PC-3 (cell line): ENCODE data around the gene PCBP3. TPM values are rescaled to one million over a fixed set of nuclear protein-coding genes. Genes with fewer than 3 reads are reported as not detected.

Experiments
- ATAC-seq: fragments of 200-7000 bp; cut with Tn5 transposase; 2 replicates; pipeline ENCODE4 v1.9.1; 2020; ENCODE audit warnings: mild to moderate bottlenecking, moderate library complexity
- BruUV-seq: library from RNA; stranded (reverse); fragments of 400-500 nt; replicated peaks from 2 replicates; lab custom pipeline; 2021; lab: Mats Ljungman, UMichigan
- CTCF ChIA-PET: fragments of 300-600 bp; sonication (Branson Sonifier 250); formaldehyde crosslinking; loops from one replicate; lab custom pipeline; 2022; ENCODE audit warnings: antibody characterized with exemption; lab: Charles Lee
- POLR2A ChIA-PET: fragments of 300-600 bp; sonication (Branson Sonifier 250); formaldehyde crosslinking; loops from one replicate; lab custom pipeline; 2022; ENCODE audit warnings: antibody characterized with exemption; ENCODE audit not compliant: unreplicated experiment; lab: Charles Lee
- DNase-seq: peaks from one replicate; pipeline ENCODE4 v3.0.0-alpha.2; 2015
- H2AFZ ChIP-seq: fragments of 300-600 bp; sonication (generic); 2 replicates; pipeline ENCODE4 v1.6.0; 2016; ENCODE audit warnings: antibody characterized with exemption, low read length
- H3F3A ChIP-seq: fragments of 300-600 bp; sonication (generic); one replicate; pipeline ENCODE4 v1.6.0; 2017; ENCODE audit warnings: antibody characterized with exemption, low read length, control low read depth, mild to moderate bottlenecking; ENCODE audit not compliant: unreplicated experiment
- H3K27ac ChIP-seq: fragments of 300-600 bp; sonication (generic); 2 replicates; pipeline ENCODE4 v1.5.1; 2016; ENCODE audit warnings: mild to moderate bottlenecking, low read length
- H3K27me3 ChIP-seq: fragments of 300-600 bp; sonication (generic); 2 replicates; pipeline ENCODE4 v1.6.1; 2016; ENCODE audit warnings: low read length, mixed read lengths
- H3K36me3 ChIP-seq: fragments of 300-600 bp; sonication (generic); 2 replicates; pipeline ENCODE4 v1.6.1; 2016; ENCODE audit warnings: low read depth, mixed run types, low read length, mixed read lengths
- H3K4me1 ChIP-seq: fragments of 300-600 bp; sonication (generic); 2 replicates; pipeline ENCODE4 v1.5.1; 2016; ENCODE audit warnings: low read length; ENCODE audit not compliant: insufficient read depth
- H3K4me2 ChIP-seq: fragments of 300-600 bp; sonication (generic); 2 replicates; pipeline ENCODE4 v1.6.0; 2016; ENCODE audit warnings: low read length
- H3K4me3 ChIP-seq: fragments of 300-600 bp; sonication (generic); 2 replicates; pipeline ENCODE4 v1.5.1; 2016; ENCODE audit warnings: mild to moderate bottlenecking, low read length, mixed read lengths
- H3K79me2 ChIP-seq: fragments of 300-600 bp; sonication (generic); 2 replicates; pipeline ENCODE4 v1.6.1; 2017; ENCODE audit warnings: low read length, mixed read lengths
- H3K9ac ChIP-seq: fragments of 300-600 bp; sonication (generic); 2 replicates; pipeline ENCODE4 v1.6.0; 2016; ENCODE audit warnings: mild to moderate bottlenecking, low read length
- H3K9me2 ChIP-seq: fragments of 300-600 bp; sonication (generic); replicated peaks from 2 replicates; pipeline ENCODE4 v1.6.1; 2016; ENCODE audit warnings: mixed run types, low read length, mixed read lengths
- H3K9me3 ChIP-seq: fragments of 300-600 bp; sonication (generic); 2 replicates; pipeline ENCODE4 v1.6.1; 2016; ENCODE audit warnings: low read length, mixed read lengths
- H4K20me1 ChIP-seq: fragments of 300-600 bp; sonication (generic); 2 replicates; pipeline ENCODE4 v1.6.1; 2016; ENCODE audit warnings: low read length, mixed read lengths
- EZH2 ChIP-seq: fragments of 300-600 bp; sonication (generic); IDR thresholded peaks from one replicate; pipeline ENCODE4 v1.6.1; 2017; ENCODE audit warnings: antibody characterized with exemption, mild to moderate bottlenecking, low read length; ENCODE audit not compliant: unreplicated experiment
- EZH2phosphoT487 ChIP-seq: fragments of 300-600 bp; sonication (generic); IDR thresholded peaks from 2 replicates; pipeline ENCODE4 v1.6.1; 2018; ENCODE audit warnings: mild to moderate bottlenecking, antibody characterized with exemption, low read length, borderline replicate concordance
- intact Hi-C: fragments of 100-400 bp; cut with micrococcal nuclease; formaldehyde crosslinking; loops from 2 replicates; pipeline ENCODE4 v1.9.0; 2023
- total RNA-seq: library from RNA; depleted of rRNA; stranded (reverse); fragments of >200 nt; gene quantifications from 2 replicates; pipeline ENCODE4 v1.2.3, GENCODE V29; 2014
- TF ChIP-seq, protein P1 (sequence below): fragments of 300-600 bp; sonication (generic); conservative IDR thresholded peaks from 2 replicates; pipeline ENCODE4 v1.5.1; 2017; ENCODE audit warnings: antibody characterized with exemption, low read depth, mild to moderate bottlenecking, low read length

PCBP3 gene
- total RNA-seq, 1 experiment from 2014 or later: 2.4 TPM

DNA sequence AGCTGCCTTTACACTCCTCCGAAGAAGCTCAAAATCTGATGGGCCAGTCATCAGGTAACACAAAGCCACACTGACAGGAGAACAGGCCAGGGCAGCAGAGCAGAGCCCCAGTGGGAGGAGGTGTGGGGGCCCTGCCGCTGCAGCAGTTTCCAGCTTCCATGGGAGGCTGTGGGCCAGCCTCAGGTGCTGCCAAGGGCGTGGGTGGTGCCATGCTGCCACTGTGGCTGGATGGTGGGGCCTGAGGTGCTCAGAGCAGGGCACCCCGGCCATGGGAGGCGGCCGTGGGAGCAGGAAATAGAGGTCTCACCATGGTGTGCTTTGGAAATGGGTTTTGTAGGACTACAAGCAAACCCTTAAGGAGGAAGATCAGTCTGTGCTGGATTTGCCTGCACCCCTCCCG lies 287.3 kb downstream of the PCBP3 start:
- H3K27me3 ChIP-seq: no peaks in the 10 kb centered on the region
- H3K4me3 ChIP-seq: no peak overlapping the region
- POLR2A ChIA-PET: interaction anchor here (0.5 kb wide), 1 partner anchor 643 kb away, joined by 3 read pairs; the partner anchor contains the start of gene POFUT2
- 0 out of 2 replicates have a peak, but pooled peaks cover 6% of the 10 kb centered on the region for H3K9me3 ChIP-seq
- DNase-seq: no peak
- CTCF ChIA-PET: no interaction called here
- H3K79me2 ChIP-seq: no peaks in the 10 kb centered on the region
- H3K4me1 ChIP-seq: no peaks in the 10 kb centered on the region
- H3F3A ChIP-seq: no peaks in the 10 kb centered on the region
- no peaks in the 10 kb centered on the region for H3K9me2 ChIP-seq
- no peak overlapping the region for H3K4me2 ChIP-seq
- H3K9ac ChIP-seq: no peak overlapping the region
- no peak overlapping the region for H2AFZ ChIP-seq
- H3K27ac ChIP-seq: no peak overlapping the region
- no peak for ATAC-seq
- H3K36me3 ChIP-seq: no peaks in the 10 kb centered on the region
- intact Hi-C loops: no loop called here
- no peaks in the 10 kb centered on the region for H4K20me1 ChIP-seq
- TF ChIP-seq EZH2 (no peak), EZH2phosphoT487 (no peak)
- TF ChIP-seq, protein P1, sequence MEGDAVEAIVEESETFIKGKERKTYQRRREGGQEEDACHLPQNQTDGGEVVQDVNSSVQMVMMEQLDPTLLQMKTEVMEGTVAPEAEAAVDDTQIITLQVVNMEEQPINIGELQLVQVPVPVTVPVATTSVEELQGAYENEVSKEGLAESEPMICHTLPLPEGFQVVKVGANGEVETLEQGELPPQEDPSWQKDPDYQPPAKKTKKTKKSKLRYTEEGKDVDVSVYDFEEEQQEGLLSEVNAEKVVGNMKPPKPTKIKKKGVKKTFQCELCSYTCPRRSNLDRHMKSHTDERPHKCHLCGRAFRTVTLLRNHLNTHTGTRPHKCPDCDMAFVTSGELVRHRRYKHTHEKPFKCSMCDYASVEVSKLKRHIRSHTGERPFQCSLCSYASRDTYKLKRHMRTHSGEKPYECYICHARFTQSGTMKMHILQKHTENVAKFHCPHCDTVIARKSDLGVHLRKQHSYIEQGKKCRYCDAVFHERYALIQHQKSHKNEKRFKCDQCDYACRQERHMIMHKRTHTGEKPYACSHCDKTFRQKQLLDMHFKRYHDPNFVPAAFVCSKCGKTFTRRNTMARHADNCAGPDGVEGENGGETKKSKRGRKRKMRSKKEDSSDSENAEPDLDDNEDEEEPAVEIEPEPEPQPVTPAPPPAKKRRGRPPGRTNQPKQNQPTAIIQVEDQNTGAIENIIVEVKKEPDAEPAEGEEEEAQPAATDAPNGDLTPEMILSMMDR: no peak
- BruUV-seq: no TSS peak

DNA sequence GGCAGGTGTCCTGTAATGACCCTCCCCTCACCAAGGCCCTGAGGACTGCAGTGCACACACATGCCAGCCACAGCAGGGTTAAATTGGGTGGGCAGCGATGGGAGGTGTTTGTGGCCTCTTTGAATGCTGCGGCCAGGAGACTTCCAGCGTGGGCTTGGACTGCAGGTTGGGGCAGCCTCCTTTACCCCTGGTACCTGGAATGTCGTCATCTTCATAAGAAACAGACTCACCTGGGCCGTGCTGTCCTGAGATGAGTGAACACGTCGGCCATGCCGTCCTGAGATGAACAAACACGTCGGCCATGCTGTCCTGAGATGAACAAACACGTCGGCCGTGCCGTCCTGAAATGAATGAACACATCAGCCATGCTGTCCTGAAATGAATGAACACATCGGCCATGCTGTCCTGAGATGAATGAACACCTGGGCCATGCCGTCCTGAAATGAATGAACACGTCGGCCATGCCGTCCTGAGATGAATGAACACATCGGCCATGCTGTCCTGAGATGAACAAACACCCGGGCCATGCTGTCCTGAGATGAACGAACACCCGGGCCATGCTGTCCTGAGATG lies 288.0 kb downstream of the PCBP3 start:
- no peaks in the 10 kb centered on the region for H3K4me1 ChIP-seq
- TF ChIP-seq EZH2phosphoT487 (no peak), EZH2 (no peak)
- TF ChIP-seq, protein P1: no peak

DNA sequence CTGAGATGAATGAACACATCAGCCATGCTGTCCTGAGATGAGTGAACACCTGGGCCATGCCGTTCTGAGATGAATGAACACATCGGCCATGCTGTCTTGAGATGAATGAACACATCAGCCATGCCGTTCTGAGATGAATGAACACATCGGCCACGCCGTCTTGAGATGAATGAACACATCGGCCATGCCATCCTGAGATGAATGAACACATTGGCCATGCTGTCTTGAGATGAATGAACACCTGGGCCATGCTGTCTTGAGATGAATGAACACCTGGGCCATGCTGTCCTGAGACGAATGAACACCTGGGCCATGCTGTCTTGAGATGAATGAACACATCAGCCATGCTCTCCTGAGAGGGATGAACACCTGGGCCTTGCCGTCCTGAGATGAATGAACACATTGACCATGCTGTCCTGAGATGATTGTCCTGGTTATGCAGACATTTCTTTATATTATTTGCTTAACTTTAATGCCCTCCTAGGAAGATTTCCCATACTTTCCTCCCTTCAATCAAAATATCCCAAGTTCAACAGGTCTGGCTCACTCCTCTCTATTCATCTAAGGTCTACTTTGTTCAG lies 289.5 kb downstream of the PCBP3 start:
- no TSS peak for BruUV-seq
- no peak for ATAC-seq
- no peak overlapping the region for H2AFZ ChIP-seq

More for the DNA sequence above, 288.0 kb downstream of the PCBP3 start:
- H4K20me1 ChIP-seq: no peaks in the 10 kb centered on the region
- no TSS peak for BruUV-seq
- no peaks in the 10 kb centered on the region for H3F3A ChIP-seq
- intact Hi-C loops: no loop called here
- ChIA-PET CTCF (no interaction called here), POLR2A (no interaction called here)
- DNase-seq (no peak), ATAC-seq (no peak)
- H3K9me3 ChIP-seq: 0 out of 2 replicates have a peak, but pooled peaks cover 8% of the 10 kb centered on the region
- no peak overlapping the region for H3K27ac ChIP-seq
- no peaks in the 10 kb centered on the region for H3K27me3 ChIP-seq
- no peaks in the 10 kb centered on the region for H3K36me3 ChIP-seq
- no peak overlapping the region for H3K9ac ChIP-seq
- no peaks in the 10 kb centered on the region for H3K9me2 ChIP-seq
- no peak overlapping the region for H3K4me3 ChIP-seq
- no peaks in the 10 kb centered on the region for H3K79me2 ChIP-seq
- no peak overlapping the region for H3K4me2 ChIP-seq
- no peak overlapping the region for H2AFZ ChIP-seq

More for the DNA sequence above, 289.5 kb downstream of the PCBP3 start:
- no peaks in the 10 kb centered on the region for H3K79me2 ChIP-seq
- no peak overlapping the region for H3K27ac ChIP-seq
- H3K4me1 ChIP-seq: no peaks in the 10 kb centered on the region
- ChIA-PET POLR2A (no interaction called here), CTCF (no interaction called here)
- H3F3A ChIP-seq: no peaks in the 10 kb centered on the region
- 0 out of 2 replicates have a peak, but pooled peaks cover 8% of the 10 kb centered on the region for H3K9me3 ChIP-seq
- intact Hi-C loops: no loop called here
- no peak for TF ChIP-seq EZH2
- TF ChIP-seq EZH2phosphoT487: no peak
- TF ChIP-seq, protein P1: no peak
- no peaks in the 10 kb centered on the region for H4K20me1 ChIP-seq
- no peak overlapping the region for H3K4me2 ChIP-seq
- H3K36me3 ChIP-seq: no peaks in the 10 kb centered on the region
- H3K27me3 ChIP-seq: no peaks in the 10 kb centered on the region
- no peak overlapping the region for H3K4me3 ChIP-seq
- H3K9ac ChIP-seq: no peak overlapping the region
- DNase-seq: no peak
- H3K9me2 ChIP-seq: no peaks in the 10 kb centered on the region
